ENCODE data around the gene FADS2.

Gene FADS2

DNA sequence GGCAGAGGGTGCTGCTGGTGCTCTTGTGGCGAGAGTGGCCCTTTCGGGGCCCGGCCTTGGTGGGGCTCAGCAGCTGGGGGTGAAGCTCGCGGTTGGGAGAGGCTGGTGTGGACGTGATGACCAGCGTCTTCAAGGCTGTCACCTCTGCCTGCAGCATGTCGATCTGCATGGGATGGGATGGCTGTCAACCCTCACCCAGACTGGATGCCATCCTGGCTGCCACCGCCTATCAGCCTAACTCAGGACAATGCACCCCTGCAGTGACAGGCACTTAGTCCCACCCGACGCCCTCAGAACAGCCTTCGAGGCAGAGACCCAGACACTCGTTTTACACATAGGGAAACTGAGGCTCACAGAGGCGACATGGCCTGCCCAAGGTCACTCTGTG, 78.4 kb downstream of the FADS2 start:
- Mint-ChIP-seq H3K27me3 (ENCODE audit: low read depth) (no peaks in the 10 kb centered on the region), H3K9me3 (no peaks in the 10 kb centered on the region), H3K27ac (peak overlapping the region in 2 of 3 experiments; percentile 33 to 58), H3K36me3 (ENCODE audit: low read depth) (peaks cover 18% of the 10 kb centered on the region), H3K4me1 (peaks cover 26% of the 10 kb centered on the region), H3K4me3 (no peak overlapping the region)
- TF ChIP-seq, protein P1, sequence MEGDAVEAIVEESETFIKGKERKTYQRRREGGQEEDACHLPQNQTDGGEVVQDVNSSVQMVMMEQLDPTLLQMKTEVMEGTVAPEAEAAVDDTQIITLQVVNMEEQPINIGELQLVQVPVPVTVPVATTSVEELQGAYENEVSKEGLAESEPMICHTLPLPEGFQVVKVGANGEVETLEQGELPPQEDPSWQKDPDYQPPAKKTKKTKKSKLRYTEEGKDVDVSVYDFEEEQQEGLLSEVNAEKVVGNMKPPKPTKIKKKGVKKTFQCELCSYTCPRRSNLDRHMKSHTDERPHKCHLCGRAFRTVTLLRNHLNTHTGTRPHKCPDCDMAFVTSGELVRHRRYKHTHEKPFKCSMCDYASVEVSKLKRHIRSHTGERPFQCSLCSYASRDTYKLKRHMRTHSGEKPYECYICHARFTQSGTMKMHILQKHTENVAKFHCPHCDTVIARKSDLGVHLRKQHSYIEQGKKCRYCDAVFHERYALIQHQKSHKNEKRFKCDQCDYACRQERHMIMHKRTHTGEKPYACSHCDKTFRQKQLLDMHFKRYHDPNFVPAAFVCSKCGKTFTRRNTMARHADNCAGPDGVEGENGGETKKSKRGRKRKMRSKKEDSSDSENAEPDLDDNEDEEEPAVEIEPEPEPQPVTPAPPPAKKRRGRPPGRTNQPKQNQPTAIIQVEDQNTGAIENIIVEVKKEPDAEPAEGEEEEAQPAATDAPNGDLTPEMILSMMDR (IDR thresholded peaks at IDR 0.05; ENCODE audit: unreplicated experiment in 3 of 3), result no peak

- Mint-ChIP-seq H3K27me3 (ENCODE audit: low read depth) (no peaks in the 10 kb centered on the region), H3K4me3 (no peak overlapping the region), H3K9me3 (no peaks in the 10 kb centered on the region), H3K4me1 (peaks cover 32% of the 10 kb centered on the region), H3K27ac (peak overlapping the region in 2 of 3 experiments; percentile 68 to 70), H3K36me3 (ENCODE audit: low read depth) (peaks cover 15% of the 10 kb centered on the region)
- TF ChIP-seq, protein P1 (IDR thresholded peaks at IDR 0.05; ENCODE audit: unreplicated experiment in 3 of 3), result no peak
Measured at GRCh38 chr11:61907282-61907681, 79.2 kb downstream of the FADS2 start.

GRCh38 chr11:61907871-61908729, 80.0 kb downstream of the FADS2 start:
- H3K4me1 Mint-ChIP-seq, result peaks cover 40% of the 10 kb centered on the region
- H3K9me3 Mint-ChIP-seq, result no peaks in the 10 kb centered on the region
- H3K27ac Mint-ChIP-seq, result peak overlapping the region; percentile 91 to 94 (median 92)
- TF ChIP-seq, protein P1 (IDR thresholded peaks at IDR 0.05; ENCODE audit: unreplicated experiment in 3 of 3), result no peak
- peak overlapping the region in 2 of 3 experiments; percentile 50 to 70 for H3K4me3 Mint-ChIP-seq
- H3K36me3 Mint-ChIP-seq (ENCODE audit: low read depth), result peaks cover 10% of the 10 kb centered on the region
- no peaks in the 10 kb centered on the region for H3K27me3 Mint-ChIP-seq (ENCODE audit: low read depth)

GRCh38 chr11:61908730-61909316, 80.7 kb downstream of the FADS2 start:
- H3K4me1 Mint-ChIP-seq, result peaks cover 45% of the 10 kb centered on the region
- peaks cover 5% of the 10 kb centered on the region for H3K36me3 Mint-ChIP-seq (ENCODE audit: low read depth)
- peak overlapping the region; percentile 91 to 94 (median 92) for H3K27ac Mint-ChIP-seq
- TF ChIP-seq, protein P1 (IDR thresholded peaks at IDR 0.05; ENCODE audit: unreplicated experiment in 3 of 3), result no peak
- H3K4me3 Mint-ChIP-seq, result peak overlapping the region in 2 of 3 experiments; percentile 50 to 70
- no peaks in the 10 kb centered on the region for H3K9me3 Mint-ChIP-seq
- no peaks in the 10 kb centered on the region for H3K27me3 Mint-ChIP-seq (ENCODE audit: low read depth)

- peaks cover 51% of the 10 kb centered on the region for H3K4me1 Mint-ChIP-seq
- H3K36me3 Mint-ChIP-seq (ENCODE audit: low read depth), result peaks cover 3% of the 10 kb centered on the region
- H3K27me3 Mint-ChIP-seq (ENCODE audit: low read depth), result peaks cover 3% of the 10 kb centered on the region
Measured at GRCh38 chr11:61910187-61911127, 82.4 kb downstream of the FADS2 start.

More at GRCh38 chr11:61910187-61911127, 82.4 kb downstream of the FADS2 start:
- H3K27ac Mint-ChIP-seq, result peak overlapping the region; percentile 91 to 94 (median 92)
- H3K9me3 Mint-ChIP-seq, result no peaks in the 10 kb centered on the region
- H3K4me3 Mint-ChIP-seq, result peak overlapping the region in 2 of 3 experiments; percentile 40 to 57
- TF ChIP-seq, protein P1 (IDR thresholded peaks at IDR 0.05; ENCODE audit: unreplicated experiment in 3 of 3), result no peak

All from nephron (organoid).